Neuronal stem cell (in vitro differentiated cells): ENCODE measurements around the gene UNC13D.

Source experiments
- DNase-seq: peaks from one replicate; pipeline ENCODE4 v3.0.0-alpha.2; 2013; ENCODE audit warnings: low spot score
- H2AFZ ChIP-seq: one replicate; pipeline ENCODE4 v1.6.1; 2013; ENCODE audit warnings: mild to moderate bottlenecking, low read length, inconsistent platforms
- H2AK5ac ChIP-seq: 2 replicates; pipeline ENCODE4 v1.6.1; 2013; ENCODE audit warnings: low read depth, mild to moderate bottlenecking, inconsistent platforms, low read length, moderate library complexity, mixed read lengths
- H2BK120ac ChIP-seq: 2 replicates; pipeline ENCODE4 v1.6.1; 2013; ENCODE audit warnings: low read depth, mild to moderate bottlenecking, inconsistent platforms, low read length, moderate library complexity, mixed read lengths
- H2BK12ac ChIP-seq: one replicate; pipeline ENCODE4 v1.6.1; 2013; ENCODE audit warnings: low read length, inconsistent platforms
- H2BK15ac ChIP-seq: 2 replicates; pipeline ENCODE4 v1.6.1; 2013; ENCODE audit warnings: mild to moderate bottlenecking, low read length, inconsistent platforms, mixed read lengths
- H2BK5ac ChIP-seq: one replicate; pipeline ENCODE4 v1.6.1; 2013; ENCODE audit warnings: inconsistent platforms, mild to moderate bottlenecking, low read length, moderate library complexity
- H3K14ac ChIP-seq: one replicate; pipeline ENCODE4 v1.6.1; 2013; ENCODE audit warnings: low read length, inconsistent platforms
- H3K18ac ChIP-seq: 2 replicates; pipeline ENCODE4 v1.6.1; 2013; ENCODE audit warnings: low read length, inconsistent platforms
- H3K23ac ChIP-seq: 2 replicates; pipeline ENCODE4 v1.6.1; 2013; ENCODE audit warnings: low read depth, mild to moderate bottlenecking, mixed read lengths, low read length, inconsistent platforms; ENCODE audit not compliant: poor library complexity
- H3K27ac ChIP-seq: replicated peaks from 3 replicates; pipeline ENCODE4 v1.5.1; 2013; ENCODE audit warnings: low read length, inconsistent platforms
- H3K27me3 ChIP-seq, 3 experiments: 2 replicates each; pipeline ENCODE4 v1.6.1; 2013; ENCODE audit warnings: low read length in 3 of 3, mild to moderate bottlenecking in 2 of 3, inconsistent platforms in 1 of 3, low read depth in 1 of 3, mixed read lengths in 1 of 3, moderate library complexity in 1 of 3; ENCODE audit not compliant: control insufficient read depth in 3 of 3, insufficient read depth in 3 of 3
- H3K36me3 ChIP-seq, 2 donors: replicated peaks in 1 of 2; 2 replicates each; pipeline ENCODE4 v1.6.1; 2013; ENCODE audit warnings: low read length in 2 of 2; ENCODE audit not compliant: control insufficient read depth in 2 of 2, insufficient read depth in 2 of 2
- H3K4ac ChIP-seq: 2 replicates; pipeline ENCODE4 v1.6.1; 2013; ENCODE audit warnings: inconsistent platforms, mild to moderate bottlenecking, low read length, moderate library complexity
- H3K4me1 ChIP-seq, 2 donors: 1 replicate in 1 of 2; 2 replicates in 1 of 2; pipeline ENCODE4 v1.6.1; 2013; ENCODE audit warnings: low read length in 2 of 2, low read depth in 1 of 2; ENCODE audit not compliant: control insufficient read depth in 2 of 2, insufficient read depth in 1 of 2
- H3K4me2 ChIP-seq: one replicate; pipeline ENCODE4 v1.6.1; 2013; ENCODE audit warnings: mild to moderate bottlenecking, low read length, inconsistent platforms; ENCODE audit not compliant: insufficient read depth, poor library complexity, severe bottlenecking
- H3K4me3 ChIP-seq, 2 donors: 2 replicates each; pipeline ENCODE4 v1.5.1; 2013; ENCODE audit warnings: low read length in 2 of 2, mild to moderate bottlenecking in 2 of 2, inconsistent platforms in 1 of 2, moderate library complexity in 1 of 2
- H3K79me1 ChIP-seq: one replicate; pipeline ENCODE4 v1.6.1; 2013; ENCODE audit warnings: low read depth, mild to moderate bottlenecking, inconsistent platforms, low read length, moderate library complexity
- H3K9ac ChIP-seq: one replicate; pipeline ENCODE4 v1.6.1; 2013; ENCODE audit warnings: mild to moderate bottlenecking, low read depth, low read length, inconsistent platforms; ENCODE audit not compliant: poor library complexity
- H3K9me3 ChIP-seq, 2 donors: replicated peaks in 1 of 2; 2 replicates each; pipeline versions ENCODE3 to v1.6.1; 2013; ENCODE audit warnings: low read length in 2 of 2, mild to moderate bottlenecking in 2 of 2, inconsistent platforms in 1 of 2, low read depth in 1 of 2, mixed read lengths in 1 of 2, moderate library complexity in 1 of 2; ENCODE audit not compliant: control insufficient read depth in 2 of 2, insufficient read depth in 1 of 2
- H4K8ac ChIP-seq: one replicate; pipeline ENCODE4 v1.6.1; 2013; ENCODE audit warnings: low read depth, mild to moderate bottlenecking, inconsistent platforms, low read length, moderate library complexity
- H4K91ac ChIP-seq: one replicate; pipeline ENCODE4 v1.6.1; 2013; ENCODE audit warnings: low read length, low read depth, mild to moderate bottlenecking, inconsistent platforms; ENCODE audit not compliant: poor library complexity
- WGBS, 2 donors: extraction: QIAGEN DNeasy Blood & Tissue Kit; methylation state at CpG; one replicate each; pipeline ENCODE4 v1.1.7; 2013; ENCODE audit warnings: missing lambda C conversion rate in 2 of 2, mixed read lengths in 1 of 2; ENCODE audit not compliant: insufficient read length in 2 of 2, insufficient replicate concordance in 1 of 2; ENCODE audit errors: extremely low coverage in 2 of 2; 5-methylcytosine and 5-hydroxymethylcytosine counted together

The UNC13D gene

GRCh38 chr17:75891605-75892555, 47.7 kb upstream of the UNC13D start:
- no peak overlapping the region for H3K18ac ChIP-seq
- no peak overlapping the region for H2BK120ac ChIP-seq
- peaks cover 0 to 2% of the 10 kb centered on the region in 2 donors for H3K9me3 ChIP-seq
- H3K4me1 ChIP-seq: peaks cover 0 to 13% of the 10 kb centered on the region in 2 donors
- no peak for DNase-seq
- H3K4ac ChIP-seq: no peak overlapping the region
- H4K91ac ChIP-seq: no peak overlapping the region
- H3K9ac ChIP-seq: peak overlapping the region; percentile 70
- no peak overlapping the region for H2BK15ac ChIP-seq
- peaks cover 0 to 23% of the 10 kb centered on the region in 2 donors for H3K36me3 ChIP-seq
- peak overlapping the region; percentile 65 for H4K8ac ChIP-seq
- H2AFZ ChIP-seq: no peak overlapping the region
- H3K4me2 ChIP-seq: no peak overlapping the region
- no peak overlapping the region for H2BK5ac ChIP-seq
- H2AK5ac ChIP-seq: no peak overlapping the region
- H2BK12ac ChIP-seq: no peak overlapping the region
- no peak overlapping the region for H3K4me3 ChIP-seq
- H3K23ac ChIP-seq: peak overlapping the region; percentile 25
- no CpG with 5 or more reads among the region's 32 CpGs for WGBS, 2 donors
- H3K27ac ChIP-seq: no peak overlapping the region
- peaks cover 15% of the 10 kb centered on the region for H3K79me1 ChIP-seq
- no peaks in the 10 kb centered on the region for H3K27me3 ChIP-seq
- H3K14ac ChIP-seq: no peak overlapping the region

- no CpG with 5 or more reads among the region's 31 CpGs for WGBS, 2 donors
- Histone ChIP-seq H2BK120ac (no peak overlapping the region), H3K18ac (no peak overlapping the region), H3K36me3 (peaks cover 0 to 23% of the 10 kb centered on the region in 2 donors), H3K9me3 (peaks cover 0 to 2% of the 10 kb centered on the region in 2 donors), H3K23ac (no peak overlapping the region), H3K4ac (no peak overlapping the region), H2BK5ac (no peak overlapping the region), H4K8ac (no peak overlapping the region), H2AFZ (no peak overlapping the region), H3K27me3 (no peaks in the 10 kb centered on the region), H2BK15ac (no peak overlapping the region), H2AK5ac (no peak overlapping the region), H3K4me1 (peaks cover 0 to 13% of the 10 kb centered on the region in 2 donors), H2BK12ac (no peak overlapping the region), H3K79me1 (peaks cover 14% of the 10 kb centered on the region), H4K91ac (no peak overlapping the region), H3K27ac (no peak overlapping the region), H3K14ac (no peak overlapping the region), H3K9ac (no peak overlapping the region), H3K4me2 (no peak overlapping the region), H3K4me3 (peak overlapping the region in 1 of 2 donors; percentile 18)
- DNase-seq: no peak
These were observed 46.9 kb upstream of the UNC13D start for GRCh38 chr17:75891022-75891604.

- no peak overlapping the region for H3K4ac ChIP-seq
- peak overlapping the region; percentile 52 for H3K18ac ChIP-seq
- no peak overlapping the region for H2BK12ac ChIP-seq
- H3K4me2 ChIP-seq: peak overlapping the region; percentile 11
- H3K23ac ChIP-seq: peak overlapping the region; percentile 20
- no peak overlapping the region for H4K8ac ChIP-seq
- H4K91ac ChIP-seq: no peak overlapping the region
- no peak overlapping the region for H2BK120ac ChIP-seq
- no peak overlapping the region for H3K14ac ChIP-seq
- H3K36me3 ChIP-seq: peaks cover 0 to 23% of the 10 kb centered on the region in 2 donors
- no peak overlapping the region for H2AK5ac ChIP-seq
- no peak overlapping the region for H2AFZ ChIP-seq
- H3K79me1 ChIP-seq: peaks cover 9% of the 10 kb centered on the region
- H2BK5ac ChIP-seq: no peak overlapping the region
- peaks cover 0 to 3% of the 10 kb centered on the region in 2 donors for H3K4me1 ChIP-seq
- no peak overlapping the region for H3K4me3 ChIP-seq
- no peaks in the 10 kb centered on the region for H3K27me3 ChIP-seq
- no CpG with 5 or more reads among the region's 6 CpGs for WGBS, 2 donors
- no peak overlapping the region for H3K27ac ChIP-seq
- no peak overlapping the region for H2BK15ac ChIP-seq
- H3K9ac ChIP-seq: no peak overlapping the region
- DNase-seq: no peak
- peaks cover 0 to 2% of the 10 kb centered on the region in 2 donors for H3K9me3 ChIP-seq
These were observed 45.2 kb upstream of the UNC13D start for GRCh38 chr17:75889454-75889853.

GRCh38 chr17:75888484-75888883, 44.3 kb upstream of the UNC13D start:
- H2BK15ac ChIP-seq: no peak overlapping the region

More at GRCh38 chr17:75888484-75888883, 44.3 kb upstream of the UNC13D start:
- Histone ChIP-seq H3K9ac (no peak overlapping the region), H3K4me2 (no peak overlapping the region), H3K79me1 (peaks cover 9% of the 10 kb centered on the region), H2AFZ (no peak overlapping the region), H2AK5ac (no peak overlapping the region), H2BK120ac (no peak overlapping the region), H3K27ac (no peak overlapping the region), H3K4ac (no peak overlapping the region), H3K27me3 (no peaks in the 10 kb centered on the region), H4K8ac (peak overlapping the region; percentile 43), H4K91ac (no peak overlapping the region), H2BK5ac (no peak overlapping the region), H2BK12ac (no peak overlapping the region), H3K23ac (peak overlapping the region; percentile 91), H3K18ac (peak overlapping the region; percentile 64), H3K4me1 (no peaks in the 10 kb centered on the region), H3K14ac (peak overlapping the region; percentile 38), H3K4me3 (no peak overlapping the region), H3K36me3 (peaks cover 0 to 21% of the 10 kb centered on the region in 2 donors), H3K9me3 (peaks cover 0 to 2% of the 10 kb centered on the region in 2 donors)
- no peak for DNase-seq
- no CpG with 5 or more reads among the region's 6 CpGs for WGBS, 2 donors
